IPS DF 4.7 (cell line): ENCODE measurements around the gene EIF2B5.
"Not testable (repeated sequence)": the region's sequence is repeated elsewhere in the genome, so short reads cannot be mapped to it uniquely, and the experiment has no call there.

Source experiments
- DNase-seq: peaks from one replicate; pipeline ENCODE4 v3.0.0-alpha.2; 2013; ENCODE audit warnings: low spot score; ENCODE audit errors: extremely low read depth

EIF2B5 gene

DNA sequence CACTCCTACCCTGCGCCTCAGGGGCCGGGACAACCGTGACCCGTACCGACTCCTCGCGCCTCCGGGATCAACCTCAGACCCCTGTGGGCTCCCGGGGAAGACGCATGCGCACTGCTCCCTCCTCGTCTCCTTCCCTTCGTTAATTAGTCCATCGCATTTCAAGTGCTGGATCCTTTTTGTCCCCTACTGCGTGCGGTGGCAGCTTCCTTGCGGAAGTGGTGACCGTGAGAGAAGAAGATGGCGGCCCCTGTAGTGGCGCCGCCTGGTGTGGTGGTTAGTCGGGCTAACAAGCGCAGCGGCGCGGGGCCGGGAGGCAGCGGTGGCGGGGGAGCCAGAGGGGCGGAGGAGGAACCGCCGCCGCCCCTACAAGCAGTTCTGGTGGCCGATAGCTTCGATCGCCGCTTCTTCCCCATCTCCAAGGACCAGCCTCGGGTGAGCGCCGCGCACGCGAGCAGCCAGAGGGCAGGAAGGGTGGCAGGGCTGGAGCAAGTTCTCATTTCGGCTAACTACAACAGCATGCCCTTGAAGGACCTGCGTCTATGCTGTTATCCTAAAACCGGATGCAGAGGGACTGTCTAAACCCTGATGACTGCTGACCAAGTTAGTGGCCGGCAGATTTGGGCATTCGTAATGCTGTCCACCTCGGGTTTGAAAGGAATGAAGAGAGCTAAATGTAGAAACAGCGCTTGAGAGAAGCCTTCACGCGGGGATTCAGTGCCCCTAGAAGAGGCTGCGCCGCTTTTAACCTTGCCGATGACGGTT, at the start of gene EIF2B5:
TSS of gene EIF2B5 (plus strand) at position 210 of the 762 bp plus-strand sequence. CDS start at position 238, 28 bp downstream.
- peak; percentile 82 for DNase-seq

DNA sequence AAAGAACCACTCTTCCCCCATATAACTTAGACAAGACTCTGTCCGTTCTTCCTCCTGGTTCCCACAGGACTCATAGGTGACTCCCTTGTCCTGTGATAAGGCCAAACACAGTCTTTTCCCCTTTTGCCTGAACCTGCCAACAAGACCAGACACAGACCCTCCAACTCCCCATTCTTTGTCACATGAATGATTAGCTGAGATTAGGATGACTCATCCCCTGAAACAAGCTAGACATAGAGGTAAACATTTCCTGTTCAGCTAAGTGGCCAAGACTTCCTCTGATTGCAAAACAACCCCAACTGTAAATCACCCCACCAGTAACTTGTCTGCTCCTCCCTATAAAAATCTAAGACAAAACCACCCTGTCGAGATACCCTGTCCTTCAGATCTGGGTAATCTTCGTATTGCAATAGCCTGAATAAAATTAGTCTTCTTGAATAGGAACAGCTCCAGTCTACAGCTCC, 49.7 kb upstream of the EIF2B5 start:
- DNase-seq: no peak

DNA sequence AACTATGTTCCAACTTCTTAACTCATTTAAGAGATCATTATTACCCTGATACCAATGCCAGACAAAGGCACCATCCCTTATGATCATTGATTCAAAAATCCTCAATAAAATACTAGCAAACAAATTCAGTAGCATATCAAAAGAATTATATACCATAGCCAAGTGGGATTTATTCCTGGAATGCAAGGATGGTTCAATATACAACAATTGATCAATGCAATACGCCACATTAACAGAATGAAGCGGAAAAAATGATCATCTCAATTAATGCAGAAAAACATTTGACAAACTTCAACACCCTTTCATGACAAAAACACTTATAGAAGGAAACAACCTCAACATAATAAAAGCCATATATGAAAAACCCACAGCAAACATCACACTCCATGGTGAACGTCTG, 43.0 kb upstream of the EIF2B5 start:
- DNase-seq: no peak

DNA sequence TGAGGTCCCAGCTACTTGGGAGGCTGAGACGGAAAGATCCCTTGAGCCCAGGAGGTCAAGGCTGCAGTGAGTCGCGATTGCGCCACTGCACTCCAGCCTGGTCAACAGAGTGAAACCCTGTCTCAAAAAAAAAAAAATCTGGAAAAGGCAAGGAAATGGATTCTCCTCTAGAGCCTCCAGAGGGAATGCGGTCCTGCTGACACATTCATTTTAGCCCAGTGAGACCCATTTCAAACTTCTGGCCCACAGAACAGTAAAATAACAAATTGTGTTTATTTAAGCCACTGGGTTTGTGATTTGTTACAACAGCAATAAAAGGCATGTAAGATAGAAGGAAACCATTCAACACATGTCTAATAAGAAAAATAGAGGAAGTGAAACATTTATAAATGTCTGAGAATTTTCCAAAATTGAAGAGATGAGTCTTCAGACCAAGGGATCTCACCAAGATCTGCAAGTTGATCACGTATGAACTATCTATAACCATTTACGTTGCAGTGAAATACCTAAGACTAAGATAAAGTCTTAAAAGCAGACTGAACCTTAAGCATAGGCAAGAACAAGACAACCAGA, 38.3 kb upstream of the EIF2B5 start, which contains the start of gene HTR3E:
TSS of gene HTR3E (plus strand) at position 254 of the 573 bp plus-strand sequence. CDS start 466 bp downstream, outside the sequence.
- DNase-seq: no peak

DNA sequence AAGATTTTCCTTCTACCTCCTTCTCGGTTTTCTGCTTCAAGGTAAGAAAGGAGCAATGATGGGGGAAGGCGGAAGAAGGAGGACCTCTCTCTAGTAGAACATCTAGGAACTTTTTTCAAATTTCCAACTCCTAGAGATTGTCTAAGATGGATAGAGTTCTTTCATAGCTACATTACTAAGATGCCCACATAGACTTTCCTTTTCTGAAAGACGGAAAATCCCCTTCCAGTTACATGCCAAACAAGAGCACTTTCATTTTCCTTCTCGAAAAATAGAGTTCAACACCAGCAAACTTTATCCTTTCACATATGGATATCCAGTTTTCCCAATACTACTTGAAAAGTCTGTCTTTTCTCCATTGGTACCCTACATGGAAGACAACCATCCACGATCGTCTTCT, 37.6 kb upstream of the EIF2B5 start:
- DNase-seq: no peak

DNA sequence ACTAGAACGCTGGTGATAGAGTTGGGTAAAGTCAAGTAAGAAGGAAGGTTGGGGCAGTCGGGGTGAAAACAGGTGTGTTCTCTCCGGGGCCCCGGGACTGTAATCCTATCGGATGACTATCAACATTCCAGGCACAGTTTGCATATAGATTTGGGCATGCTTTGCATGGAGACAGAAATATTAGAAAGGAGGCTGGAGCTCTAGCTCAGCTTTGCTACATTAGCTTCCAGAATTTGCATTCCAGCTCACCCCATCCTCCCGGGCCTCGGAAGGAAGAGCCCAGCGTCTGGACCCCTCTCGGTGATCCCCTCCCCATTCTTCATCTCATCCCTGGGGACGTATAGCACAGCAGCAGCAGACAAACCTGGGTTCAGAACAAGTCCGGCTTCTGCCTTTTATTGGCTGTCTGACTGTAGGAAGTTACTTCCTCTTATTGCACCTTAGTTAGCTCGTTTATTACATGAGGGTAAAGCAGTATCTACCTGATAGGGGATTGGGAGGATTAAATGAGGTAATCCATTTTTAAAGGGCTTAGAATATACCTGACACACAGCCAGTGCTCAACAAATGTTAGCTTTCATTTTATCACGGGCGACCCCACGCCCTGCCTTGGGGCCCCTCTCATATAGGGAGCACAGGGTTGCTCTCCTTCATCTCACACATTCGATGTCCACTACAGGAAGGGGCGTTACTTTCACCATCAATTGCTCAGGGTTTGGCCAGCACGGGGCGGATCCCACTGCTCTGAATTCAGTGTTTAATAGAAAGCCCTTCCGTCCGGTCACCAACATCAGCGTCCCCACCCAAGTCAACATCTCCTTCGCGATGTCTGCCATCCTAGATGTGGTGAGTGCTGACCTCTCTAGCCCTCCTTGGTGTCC, 35.1 kb upstream of the EIF2B5 start:
- DNase-seq: no peak

DNA sequence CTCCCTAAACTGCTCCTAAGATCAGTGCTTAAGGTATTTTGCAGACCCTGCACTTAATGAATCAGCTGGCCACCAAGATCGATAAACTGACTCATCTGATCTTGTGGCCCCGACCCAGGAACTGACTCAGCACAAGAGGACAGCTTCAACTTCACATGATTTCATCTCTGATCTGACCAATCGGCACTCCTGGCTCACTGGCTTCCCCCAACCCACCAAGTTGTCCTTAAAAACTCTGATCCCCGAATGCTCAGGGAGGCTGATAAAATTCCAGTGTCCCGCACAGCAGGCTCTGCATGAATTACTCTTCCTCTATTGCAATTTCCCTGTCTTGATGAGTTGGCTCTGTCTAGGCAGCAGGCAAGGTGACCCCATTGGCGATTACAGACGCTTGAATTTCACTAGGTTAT, 24.8 kb upstream of the EIF2B5 start:
- DNase-seq: no peak

DNA sequence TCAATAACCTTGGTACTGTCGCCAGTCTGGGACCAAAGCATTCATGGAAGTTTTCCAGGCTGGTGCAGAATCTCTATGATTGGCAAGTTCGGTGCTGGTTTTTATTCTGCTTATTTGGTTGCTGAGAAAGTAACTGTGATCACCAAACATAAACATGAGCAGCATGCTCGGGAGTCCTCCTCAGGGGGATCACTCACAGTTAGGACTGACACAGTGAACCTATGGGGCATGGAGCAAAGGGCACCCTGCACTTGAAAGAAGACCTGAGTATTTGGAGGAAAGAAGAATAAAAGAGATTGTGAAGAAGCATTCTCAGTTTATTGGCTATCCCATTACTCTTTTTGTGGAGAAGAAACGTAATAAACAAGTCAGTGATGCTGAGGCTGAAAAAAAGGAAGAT, 19.1 kb upstream of the EIF2B5 start:
- no peak for DNase-seq

DNA sequence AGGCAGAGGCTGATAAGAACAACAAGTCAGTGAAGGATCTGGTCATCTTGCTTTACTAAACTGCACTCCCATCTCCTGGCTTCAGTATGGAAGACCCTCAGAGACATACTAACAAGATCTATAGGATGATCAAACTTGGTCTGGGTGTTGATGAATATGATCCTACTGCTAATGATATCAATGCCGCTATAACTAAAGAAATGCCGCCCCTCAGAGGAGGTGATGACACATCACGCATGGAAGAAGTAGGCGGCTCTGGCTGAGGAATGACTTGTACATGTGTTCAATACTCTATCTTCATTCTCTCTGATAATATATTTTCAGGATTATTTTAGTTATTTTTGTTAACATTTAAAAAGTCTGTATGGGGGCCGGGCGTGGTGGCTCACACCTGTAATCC, 17.5 kb upstream of the EIF2B5 start:
- no peak for DNase-seq

DNA sequence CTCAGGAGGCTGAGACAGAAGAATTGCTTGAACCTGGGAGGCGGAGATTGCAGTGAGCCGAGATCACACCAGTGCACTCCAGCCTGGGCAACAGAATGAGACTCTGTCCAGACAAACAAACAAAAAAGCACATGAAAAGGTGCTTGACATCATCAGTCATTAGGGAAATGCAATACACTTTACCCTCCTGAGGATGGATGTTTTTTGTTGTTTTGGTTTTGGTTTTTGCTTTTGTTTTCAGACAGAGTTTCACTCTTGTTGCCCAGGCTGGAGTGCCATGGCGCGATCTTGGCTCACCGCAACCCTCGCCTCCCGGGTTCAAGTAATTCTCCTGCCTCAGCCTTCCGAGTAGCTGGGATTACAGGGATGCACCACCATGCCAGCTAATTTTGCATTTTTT, 14.1 kb upstream of the EIF2B5 start:
- not testable (repeated sequence) for DNase-seq

DNA sequence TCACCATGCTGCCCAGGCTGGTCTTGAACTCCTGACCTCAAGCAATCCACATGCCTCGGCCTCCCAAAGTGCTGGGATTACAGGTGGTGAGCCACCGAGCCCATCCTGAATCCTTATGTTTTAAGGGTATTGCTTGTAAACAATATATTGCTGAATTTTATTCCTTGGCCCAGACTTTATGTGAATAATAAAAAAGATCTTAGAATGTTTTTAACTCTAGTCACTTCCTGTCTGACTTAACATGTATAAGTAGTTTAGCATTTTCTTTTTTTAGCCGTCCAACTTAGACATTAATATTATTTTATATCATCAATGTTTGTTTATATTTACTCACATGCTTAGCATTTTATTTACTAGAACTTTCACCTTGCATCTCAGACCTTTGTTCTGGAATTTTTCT, 9.2 kb upstream of the EIF2B5 start:
- DNase-seq: no peak

DNA sequence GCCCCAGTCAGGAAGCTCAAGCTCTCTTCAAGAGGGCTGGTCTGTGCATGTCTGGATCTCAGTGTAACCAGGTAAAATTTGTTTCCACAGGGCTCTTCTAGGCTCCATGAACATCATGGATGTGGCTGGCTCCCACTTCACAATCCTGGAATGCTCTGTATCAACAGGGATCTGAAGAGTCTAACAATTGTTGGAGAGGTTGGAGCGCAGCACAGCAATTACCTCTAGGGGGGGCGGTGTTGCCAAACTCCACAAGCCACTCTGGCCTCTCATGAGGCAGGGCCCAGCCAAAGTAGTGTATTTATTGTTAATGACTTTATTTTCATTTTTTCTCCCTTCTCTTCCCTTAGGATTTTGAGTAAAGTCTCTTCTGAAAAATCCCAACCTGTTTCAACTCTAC, 6.1 kb upstream of the EIF2B5 start:
- no peak for DNase-seq

DNA sequence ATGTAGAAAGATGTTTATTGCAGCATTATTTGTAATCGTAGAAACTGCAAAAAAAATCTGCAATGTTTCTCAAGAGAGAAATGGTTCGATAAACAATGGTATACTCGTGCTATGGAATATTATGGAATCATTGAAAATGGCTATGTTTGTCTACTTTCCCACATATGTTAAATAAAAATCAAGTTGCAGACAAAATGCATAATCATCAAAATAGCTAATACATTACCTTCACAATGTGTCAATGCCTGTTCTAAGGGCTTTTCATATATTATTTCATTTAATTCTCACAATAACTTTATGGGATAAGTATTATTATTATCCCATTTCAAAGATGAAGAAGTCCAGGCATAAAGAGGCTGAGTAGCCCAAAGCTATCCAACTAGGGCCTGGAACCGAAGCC, 2.2 kb upstream of the EIF2B5 start:
- DNase-seq: no peak

DNA sequence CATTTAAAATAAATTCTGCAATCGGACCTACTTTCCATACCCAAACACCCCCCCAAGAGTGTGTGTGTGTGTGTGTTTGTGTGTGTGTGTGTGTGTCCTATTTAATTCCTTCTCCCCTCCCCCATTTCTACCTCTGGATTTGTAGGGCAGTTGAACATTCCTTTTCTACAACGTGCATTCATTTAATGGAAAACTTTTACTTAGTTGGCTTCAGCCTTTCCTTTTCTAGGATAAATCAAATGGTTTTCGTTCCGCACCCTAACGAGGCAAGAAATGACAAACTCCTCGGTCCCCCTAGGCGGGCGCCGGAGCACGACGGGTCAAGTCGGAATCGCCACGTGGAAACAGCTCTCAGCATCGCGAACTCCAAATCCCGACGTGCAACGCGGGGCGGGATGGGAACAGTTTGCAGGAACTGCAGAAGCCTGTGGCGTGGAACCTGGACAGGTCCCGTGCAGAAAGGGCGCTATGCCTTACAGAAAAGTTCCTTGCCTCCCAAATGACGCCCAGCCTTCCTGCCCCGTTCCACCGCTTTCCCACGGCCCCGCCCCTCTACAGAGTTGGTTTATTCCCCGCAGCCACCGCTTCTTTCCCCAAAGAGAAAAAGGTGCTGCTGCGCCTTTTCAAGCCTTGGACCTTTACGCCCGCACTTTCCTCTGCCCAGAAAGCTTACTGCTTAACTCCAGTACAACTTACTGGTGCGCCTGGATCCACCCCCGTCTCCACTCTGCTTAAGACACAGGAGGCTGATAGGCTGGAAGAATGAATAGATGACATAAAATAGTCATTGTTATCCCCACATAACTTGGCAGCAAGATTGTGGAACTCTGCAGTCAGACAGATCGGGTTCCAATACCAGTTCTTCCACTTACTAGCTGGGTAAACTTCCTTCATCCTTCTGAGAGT, 1.1 kb upstream of the EIF2B5 start:
- DNase-seq: no peak

DNA sequence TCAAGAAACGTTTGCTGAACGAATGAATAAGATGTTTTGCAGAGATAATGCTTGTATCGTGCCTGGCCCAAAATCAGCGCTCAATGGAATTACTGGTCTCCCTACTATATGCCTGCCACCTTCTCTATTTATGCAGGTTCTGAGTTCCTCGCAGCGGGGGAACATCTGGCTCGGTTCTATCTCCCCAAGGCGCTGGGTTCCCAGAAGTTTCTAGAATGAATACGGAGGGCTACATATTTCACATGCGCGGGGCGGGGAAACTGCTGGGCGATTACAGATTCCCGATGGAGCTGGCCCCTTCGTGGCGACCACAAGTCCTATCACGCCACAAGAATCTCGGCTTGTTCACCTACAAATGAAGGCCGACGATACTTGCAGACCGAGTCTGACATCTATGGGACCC, 411 bp upstream of the EIF2B5 start:
- no peak for DNase-seq

DNA sequence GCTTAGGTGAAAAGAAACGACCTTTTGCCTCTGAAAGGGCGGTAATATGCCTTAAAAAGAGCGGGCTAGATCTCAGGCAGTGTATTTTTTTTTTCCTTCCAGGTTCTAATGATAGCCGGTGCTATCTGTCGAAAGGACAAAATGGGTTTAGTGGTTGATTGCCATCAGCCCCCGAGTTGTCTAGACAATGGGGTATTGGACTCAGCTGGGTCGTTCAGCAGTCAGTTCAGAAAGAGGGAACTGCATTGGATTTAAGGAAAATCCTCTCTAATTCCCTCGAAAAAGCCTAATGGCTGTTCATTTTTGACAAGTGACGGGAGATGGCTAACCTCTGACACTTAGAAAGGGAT, 728 bp downstream of the EIF2B5 start:
- no peak for DNase-seq

DNA sequence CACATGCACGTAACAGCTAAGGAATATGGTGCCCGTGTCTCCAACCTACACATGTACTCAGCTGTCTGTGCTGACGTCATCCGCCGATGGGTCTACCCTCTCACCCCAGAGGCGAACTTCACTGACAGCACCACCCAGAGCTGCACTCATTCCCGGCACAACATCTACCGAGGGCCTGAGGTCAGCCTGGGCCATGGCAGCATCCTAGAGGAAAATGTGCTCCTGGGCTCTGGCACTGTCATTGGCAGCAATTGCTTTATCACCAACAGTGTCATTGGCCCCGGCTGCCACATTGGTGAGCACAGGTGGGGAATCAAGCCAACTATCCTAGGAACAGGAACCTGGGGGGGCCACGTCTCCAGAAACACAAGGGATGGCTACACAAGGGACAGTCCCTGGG, 5.3 kb downstream of the EIF2B5 start:
- DNase-seq: no peak

DNA sequence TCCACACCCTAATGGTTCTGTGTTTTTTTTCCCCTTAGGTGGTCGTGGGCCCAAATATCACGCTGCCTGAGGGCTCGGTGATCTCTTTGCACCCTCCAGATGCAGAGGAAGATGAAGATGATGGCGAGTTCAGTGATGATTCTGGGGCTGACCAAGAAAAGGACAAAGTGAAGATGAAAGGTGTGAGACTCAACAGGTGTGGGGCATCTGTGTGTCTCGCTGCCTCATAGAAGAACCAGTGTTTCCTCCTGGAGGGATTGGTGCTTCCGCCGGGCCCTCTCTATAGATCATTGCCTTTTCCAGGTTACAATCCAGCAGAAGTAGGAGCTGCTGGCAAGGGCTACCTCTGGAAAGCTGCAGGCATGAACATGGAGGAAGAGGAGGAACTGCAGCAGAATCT, 7.0 kb downstream of the EIF2B5 start:
- DNase-seq: no peak

DNA sequence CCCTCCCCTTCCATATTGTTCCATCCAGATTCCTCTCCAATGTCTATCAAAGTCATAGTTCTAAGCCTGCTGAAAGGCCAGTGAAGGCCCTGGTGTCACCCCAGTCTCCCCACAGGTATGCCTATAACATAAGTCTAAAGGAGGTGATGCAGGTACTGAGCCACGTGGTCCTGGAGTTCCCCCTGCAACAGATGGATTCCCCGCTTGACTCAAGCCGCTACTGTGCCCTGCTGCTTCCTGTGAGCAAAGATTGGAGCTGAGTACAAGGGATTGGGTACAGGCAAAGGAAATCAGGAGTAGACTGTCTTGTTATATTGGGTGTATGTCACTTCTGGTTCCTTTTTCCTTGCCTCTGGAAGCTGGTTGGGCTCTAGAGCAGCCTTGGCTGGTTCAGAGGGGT, 8.2 kb downstream of the EIF2B5 start:
- no peak for DNase-seq

DNA sequence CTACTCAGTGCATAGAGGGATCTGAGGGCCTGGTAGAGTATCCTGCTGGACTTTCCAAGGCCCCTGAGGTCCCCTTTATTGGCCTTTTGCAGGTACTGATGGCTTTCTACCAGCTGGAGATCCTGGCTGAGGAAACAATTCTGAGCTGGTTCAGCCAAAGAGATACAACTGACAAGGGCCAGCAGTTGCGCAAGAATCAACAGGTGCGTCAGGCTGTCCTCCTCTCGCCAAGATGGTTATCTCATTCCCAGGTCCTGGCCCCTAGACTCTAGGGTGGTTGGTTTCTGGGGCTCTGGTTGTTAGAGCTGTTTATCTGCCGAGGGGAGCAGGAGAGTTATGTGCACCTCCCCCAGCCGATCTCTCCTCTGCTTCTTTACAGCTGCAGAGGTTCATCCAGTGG, 9.3 kb downstream of the EIF2B5 start:
- DNase-seq: no peak

DNA sequence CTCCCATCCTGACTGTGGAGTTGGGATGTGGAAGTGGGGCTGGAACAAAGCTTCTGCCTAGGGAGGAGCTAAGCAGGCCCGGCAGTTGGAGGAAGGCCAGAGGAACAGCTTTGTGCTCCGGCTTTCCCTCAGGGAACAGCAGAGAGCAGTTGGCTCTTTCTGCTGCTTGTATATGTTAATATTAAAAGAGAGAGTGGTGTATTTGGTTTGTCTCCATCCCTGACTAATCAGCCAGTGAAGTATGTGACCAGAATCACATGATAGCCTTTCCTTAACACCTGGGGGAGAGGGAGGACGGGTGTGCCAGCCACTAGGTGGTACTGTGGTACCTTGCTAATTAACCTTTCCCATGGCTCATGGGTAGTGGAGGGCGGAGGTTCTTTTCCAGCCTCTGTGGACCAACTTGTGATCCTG, 10.0 kb downstream of the EIF2B5 start:
- no peak for DNase-seq
